SH-SY5Y (cell line): ENCODE data around the gene SHISA6.

Source experiments
- GATA2 ChIP-seq: IDR thresholded peaks from 2 replicates; pipeline ENCODE4 v1.6.1; 2011; ENCODE audit warnings: mild to moderate bottlenecking, low read depth, low read length
- GATA3 ChIP-seq: IDR thresholded peaks from 2 replicates; pipeline ENCODE4 v1.6.1; 2011; ENCODE audit warnings: low read depth, mild to moderate bottlenecking, low read length, moderate library complexity

- TF ChIP-seq GATA2 (no peak), GATA3 (no peak)
Measured at GRCh38 chr17:11485336-11486100, 244.5 kb downstream of the SHISA6 start.
